Adipose tissue (tissue), 3 donors: Measurements from ENCODE around the gene ATP6V0C. TPM values are rescaled to one million over a fixed set of nuclear protein-coding genes. Genes with fewer than 3 reads are reported as not detected.
A peak's percentile ranks its signal among the peaks of the same experiment; 100 is the strongest.
"Not testable (repeated sequence)": the region's sequence is repeated elsewhere in the genome, so short reads cannot be mapped to it uniquely, and the experiment has no call there.

Experiments used
- H3K27ac ChIP-seq: one replicate; pipeline ENCODE4 v1.5.1; 2013; ENCODE audit warnings: low read depth, low read length
- WGBS, 3 donors: extraction: QIAGEN DNeasy Blood & Tissue Kit; methylation state at CpG; one replicate each; pipeline ENCODE4 v1.1.7; 2013; 5-methylcytosine and 5-hydroxymethylcytosine counted together
- polyA plus RNA-seq, 3 donors: library from polyadenylated mRNA; stranded (reverse); fragments of 200-250 nt; gene quantifications; one replicate each; pipeline ENCODE4 v1.2.3, GENCODE V29; 2013
- donor health status: healthy with polysubstance abuse.
- donor health status: Bipolar disorder and iron deficiency.
- donor health status: healthy.

ATP6V0C gene
- polyA plus RNA-seq, 3 donors: 74.2 to 236 (median 89.1) TPM

GRCh38 chr16:2473446-2473926, 40.3 kb upstream of the ATP6V0C start:
- H3K27ac ChIP-seq: no peak overlapping the region
- 4 to 8% (median 8%) methylated on average over 21 to 49 of the region's 49 CpGs for WGBS, 3 donors

DNA sequence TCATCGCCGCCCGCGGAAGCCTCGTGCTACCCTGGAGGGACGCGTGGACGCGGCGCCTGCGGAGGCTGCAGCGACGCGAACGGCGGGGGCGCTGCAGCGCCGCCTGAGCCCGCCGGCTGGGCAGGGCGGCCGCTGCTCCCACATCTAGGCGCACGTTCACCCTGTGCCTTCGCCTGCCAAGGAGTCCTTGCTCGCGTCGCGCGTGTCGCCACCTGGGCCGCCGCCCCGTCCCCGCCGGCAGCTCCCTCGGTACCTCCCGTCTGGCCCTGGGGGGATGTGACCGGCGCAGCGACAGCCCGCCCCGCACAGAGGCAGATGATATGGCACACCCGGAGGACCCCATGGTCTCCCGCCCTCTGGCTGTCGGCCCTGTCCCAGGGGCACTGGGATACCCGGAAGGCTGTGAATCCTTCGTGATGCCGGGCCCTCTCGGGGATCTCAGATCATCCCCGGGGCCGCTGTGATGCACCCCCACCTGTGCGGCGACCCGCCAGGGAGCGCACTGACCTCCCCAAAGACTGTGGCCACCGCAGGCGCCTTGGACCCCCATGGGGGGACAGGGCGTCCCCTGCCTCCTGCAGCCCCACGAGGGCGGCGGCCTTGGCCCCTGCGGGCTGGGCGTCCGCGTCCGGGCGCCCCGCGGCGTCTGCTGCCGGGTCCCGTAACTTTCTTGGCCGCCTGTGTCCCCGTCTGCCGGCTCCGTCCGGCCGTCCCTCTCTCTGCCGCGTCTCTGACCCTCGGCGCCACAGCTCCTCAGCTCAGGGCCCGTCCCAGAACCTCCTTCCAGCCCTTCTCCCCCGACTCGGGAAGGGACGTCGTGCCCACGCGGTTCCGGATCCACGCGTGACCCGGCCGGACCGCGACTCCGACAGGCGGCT, 39.5 kb upstream of the ATP6V0C start:
- 0 to 1% (median 0%) methylated on average over 74 to 100 of the region's 100 CpGs for WGBS, 3 donors
- peak overlapping the region; percentile 11 for H3K27ac ChIP-seq

DNA sequence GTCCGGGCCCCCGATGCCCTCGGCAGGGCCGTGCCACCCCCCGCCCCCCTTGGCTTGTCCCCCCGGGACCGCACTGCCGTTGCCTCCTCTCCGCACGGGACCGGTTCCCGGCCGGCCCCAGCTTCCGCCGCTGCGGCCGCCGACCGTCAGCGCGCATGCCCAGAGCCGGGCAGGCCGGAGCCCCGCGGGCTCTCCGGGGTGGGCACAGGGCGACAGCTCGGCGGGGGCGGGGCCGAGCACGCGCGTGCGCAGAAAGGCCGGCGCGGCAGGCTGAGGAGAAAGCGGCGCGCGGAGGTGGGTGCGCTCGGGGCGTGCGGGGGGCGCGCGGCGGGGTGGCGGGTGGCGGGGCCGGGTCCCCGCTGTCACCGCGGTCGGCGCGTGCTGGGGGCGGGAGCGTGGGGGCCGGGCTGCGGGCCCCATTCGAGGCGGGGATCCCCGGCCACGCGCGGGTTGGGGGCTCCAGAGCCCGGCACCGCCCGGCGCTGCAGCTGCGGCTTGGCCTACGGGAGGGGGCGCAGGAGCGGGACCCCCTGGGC, 38.8 kb upstream of the ATP6V0C start, which contains the start of gene TBC1D24:
Gene TBC1D24, plus strand, starts transcription at position 251 of the 536 bp plus-strand sequence. CDS start 21,022 bp downstream, outside the sequence.
- WGBS, 3 donors: 0 to 1% (median 1%) methylated on average over 23 to 75 of the region's 77 CpGs
- H3K27ac ChIP-seq: peak within 1 kb of the TSS; percentile 11

GRCh38 chr16:2475413-2476344, 38.1 kb upstream of the ATP6V0C start:
- no peak overlapping the region for H3K27ac ChIP-seq
- 5 to 14% (median 11%) methylated on average over 51 to 55 of the region's 55 CpGs for WGBS, 3 donors

DNA sequence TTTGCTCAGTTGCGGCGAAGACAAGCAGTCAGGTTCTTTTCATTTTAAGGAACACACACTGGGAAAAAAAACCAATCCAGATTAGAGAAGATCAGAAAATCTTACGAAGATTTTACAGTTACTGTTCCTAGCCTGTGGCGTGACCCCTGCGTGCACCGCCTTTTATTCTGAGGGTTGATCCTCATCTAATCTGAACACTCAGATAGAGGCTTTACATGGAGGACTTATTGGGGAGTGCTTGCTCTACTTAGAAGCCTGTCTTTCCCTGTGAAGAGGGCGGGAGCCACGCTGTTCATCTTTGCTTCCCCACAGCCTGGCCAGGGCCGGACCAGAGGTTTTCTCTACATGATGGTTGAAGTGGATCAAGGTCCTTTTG, 37.4 kb upstream of the ATP6V0C start:
- no peak overlapping the region for H3K27ac ChIP-seq
- WGBS, 3 donors: 50 to 94% (median 91%) methylated on average over 9 of the region's 9 CpGs

DNA sequence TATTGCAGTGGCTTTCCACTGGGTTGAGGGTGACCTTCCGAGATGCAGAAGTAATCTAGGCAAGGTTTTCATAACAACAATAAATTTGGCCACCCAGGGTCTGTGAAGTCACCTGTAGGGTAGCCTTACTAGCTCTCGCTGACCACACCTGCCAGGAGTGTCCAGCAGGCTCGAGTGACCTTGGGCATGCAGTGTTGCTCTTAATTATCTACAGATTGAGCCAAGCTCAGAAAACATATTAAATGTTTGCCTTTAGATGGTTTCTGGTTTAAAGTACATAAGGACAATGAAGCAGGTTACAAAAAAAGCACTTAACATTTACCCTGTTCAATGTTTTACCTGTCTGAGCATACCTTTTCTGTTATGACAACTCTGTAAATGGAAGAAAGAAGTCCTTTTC, 37.0 kb upstream of the ATP6V0C start:
- H3K27ac ChIP-seq: no peak overlapping the region
- 19 to 85% (median 83%) methylated on average over 3 of the region's 3 CpGs for WGBS, 3 donors

DNA sequence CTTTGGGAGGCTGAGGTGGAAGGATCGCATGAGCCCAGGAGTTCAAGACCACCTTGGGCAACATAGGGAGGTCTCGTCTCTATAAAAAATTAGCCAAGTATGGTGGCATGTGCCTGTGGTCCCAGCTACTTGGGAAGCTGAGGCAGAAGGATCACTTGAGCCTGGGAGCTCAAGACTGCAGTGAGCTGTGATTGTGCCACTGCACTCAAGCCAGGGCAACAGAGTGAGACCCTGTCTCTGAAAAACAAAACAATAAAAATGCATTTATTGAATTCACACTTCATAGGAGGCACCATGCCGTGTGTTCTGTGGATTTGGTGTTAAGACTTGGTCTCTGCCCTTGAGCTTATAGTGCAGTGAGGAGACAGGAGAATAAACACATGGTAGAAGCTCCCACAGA, 36.4 kb upstream of the ATP6V0C start:
- no peak overlapping the region for H3K27ac ChIP-seq
- 74 to 95% (median 95%) methylated on average over 3 of the region's 3 CpGs for WGBS, 3 donors

DNA sequence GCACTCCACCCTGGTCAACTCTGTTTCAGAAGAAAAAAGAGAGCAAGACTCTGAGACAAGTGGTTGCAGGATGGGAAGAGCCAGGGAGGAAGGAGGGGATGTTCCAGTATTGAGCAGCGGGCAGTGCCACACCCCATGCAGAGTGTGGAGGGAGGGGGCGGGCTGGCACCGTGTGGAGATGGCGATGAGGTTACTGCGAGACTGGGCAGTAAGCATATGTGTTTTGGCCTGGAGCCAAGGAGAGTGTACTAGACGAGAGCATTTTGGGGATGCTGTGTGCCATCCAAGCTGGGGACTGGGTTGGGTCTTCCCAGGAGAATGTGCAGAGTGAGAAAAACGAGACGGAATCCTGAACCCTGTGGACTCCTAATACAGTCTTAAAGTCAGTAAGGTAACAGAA, 35.5 kb upstream of the ATP6V0C start:
- 55 to 79% (median 75%) methylated on average over 8 of the region's 8 CpGs for WGBS, 3 donors
- H3K27ac ChIP-seq: no peak overlapping the region

- 91 to 95% (median 95%) methylated on average over 10 of the region's 10 CpGs for WGBS, 3 donors
Measured at GRCh38 chr16:2479996-2480395, 33.8 kb upstream of the ATP6V0C start.

DNA sequence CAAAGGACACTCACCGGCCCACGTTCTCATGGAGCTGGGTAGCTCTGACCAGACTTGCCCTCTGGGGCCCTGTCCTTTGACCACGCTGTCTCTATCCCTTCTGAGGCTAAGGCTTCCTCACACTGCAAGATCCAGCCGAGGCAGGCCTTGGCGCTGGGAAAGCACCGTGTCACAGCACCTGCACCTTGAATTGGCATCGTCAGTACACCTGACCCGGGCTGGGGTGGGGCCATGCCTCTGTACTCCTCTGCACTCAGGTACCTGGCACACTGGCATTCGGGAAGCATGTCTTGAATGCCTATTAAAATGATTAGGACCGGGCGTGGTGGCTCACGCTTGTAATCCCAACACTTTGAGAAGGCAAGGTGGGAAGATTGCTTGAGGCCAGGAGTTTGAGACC, 32.8 kb upstream of the ATP6V0C start:
- no peak overlapping the region for H3K27ac ChIP-seq
- WGBS, 3 donors: 45 to 87% (median 80%) methylated on average over 12 of the region's 12 CpGs

More at GRCh38 chr16:2479996-2480395, 33.8 kb upstream of the ATP6V0C start:
- H3K27ac ChIP-seq: not testable (repeated sequence)

- no peak overlapping the region for H3K27ac ChIP-seq
- 25 to 86% (median 76%) methylated on average over 7 of the region's 7 CpGs for WGBS, 3 donors
Measured at GRCh38 chr16:2481676-2482075, 32.1 kb upstream of the ATP6V0C start.

DNA sequence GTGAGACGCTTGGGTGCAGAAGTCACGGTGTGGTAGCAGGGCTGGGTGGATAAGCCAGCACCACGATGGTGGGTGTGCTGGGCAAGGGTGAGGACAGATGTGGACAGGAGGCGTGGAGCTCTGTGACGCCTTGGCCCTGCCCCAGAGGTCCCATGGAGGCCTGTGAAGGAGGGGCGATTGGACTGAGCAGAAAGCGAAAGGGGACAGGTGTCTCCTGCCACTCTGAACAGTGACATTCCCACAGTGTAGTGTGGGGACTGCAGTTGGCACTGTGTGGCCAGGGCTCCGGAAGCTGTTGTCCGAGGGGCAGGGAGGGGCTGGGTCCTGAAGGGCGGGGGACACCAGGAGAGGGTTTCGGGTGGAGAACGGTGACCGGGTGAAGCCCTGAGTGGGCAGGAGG, 31.5 kb upstream of the ATP6V0C start:
- no peak overlapping the region for H3K27ac ChIP-seq
- WGBS, 3 donors: 40 to 74% (median 72%) methylated on average over 13 of the region's 13 CpGs

- WGBS, 3 donors: 34 to 50% (median 48%) methylated on average over 30 to 32 of the region's 32 CpGs
- H3K27ac ChIP-seq: no peak overlapping the region
Measured at GRCh38 chr16:2482708-2483534, 30.8 kb upstream of the ATP6V0C start.

DNA sequence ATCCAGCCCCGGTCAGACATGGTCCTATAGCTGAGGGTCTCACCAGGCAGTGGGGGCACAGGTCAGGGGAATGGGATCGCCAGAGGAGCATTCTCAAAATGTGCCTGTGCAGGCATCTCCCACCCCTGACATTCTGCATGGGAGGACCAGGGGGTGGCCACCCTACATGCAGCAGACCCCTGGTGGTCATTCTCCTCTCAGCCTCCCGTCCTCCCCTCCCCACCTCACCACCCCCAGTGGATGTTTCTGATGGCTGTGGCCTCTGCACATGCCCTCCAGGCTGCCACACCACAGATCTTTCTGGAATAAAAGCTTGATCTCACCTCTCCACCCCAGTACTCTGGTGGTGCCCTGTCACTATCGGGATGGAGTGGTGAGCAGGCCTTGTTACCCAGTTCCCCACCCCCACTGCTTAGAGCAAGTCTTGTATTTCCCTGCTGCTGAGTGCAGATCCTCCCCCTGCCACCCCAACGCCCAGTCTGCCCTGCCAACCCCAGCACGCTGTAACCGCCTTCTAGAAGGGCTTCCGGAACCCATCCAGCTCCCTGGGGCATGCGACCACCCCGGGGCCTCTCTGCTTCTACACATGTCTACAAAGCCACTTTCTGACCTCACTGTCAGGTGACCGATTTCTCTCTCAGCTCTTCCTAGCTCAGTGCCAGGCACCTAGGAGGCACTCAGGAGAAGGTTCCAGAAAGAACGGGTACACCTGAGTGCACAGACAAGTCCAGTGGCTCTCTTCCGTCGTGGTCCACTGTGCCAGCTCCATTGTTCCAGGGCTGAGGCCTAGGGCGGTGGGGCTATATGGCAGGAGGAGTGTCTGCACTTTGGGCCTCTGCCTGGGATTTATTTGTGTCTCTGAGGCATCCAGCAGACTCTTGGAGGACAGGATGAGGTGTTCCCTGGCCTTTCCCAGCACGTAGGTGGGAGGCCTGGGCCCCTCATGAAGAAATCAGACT, 29.5 kb upstream of the ATP6V0C start:
- 83 to 90% (median 86%) methylated on average over 16 of the region's 16 CpGs for WGBS, 3 donors
- H3K27ac ChIP-seq: no peak overlapping the region

DNA sequence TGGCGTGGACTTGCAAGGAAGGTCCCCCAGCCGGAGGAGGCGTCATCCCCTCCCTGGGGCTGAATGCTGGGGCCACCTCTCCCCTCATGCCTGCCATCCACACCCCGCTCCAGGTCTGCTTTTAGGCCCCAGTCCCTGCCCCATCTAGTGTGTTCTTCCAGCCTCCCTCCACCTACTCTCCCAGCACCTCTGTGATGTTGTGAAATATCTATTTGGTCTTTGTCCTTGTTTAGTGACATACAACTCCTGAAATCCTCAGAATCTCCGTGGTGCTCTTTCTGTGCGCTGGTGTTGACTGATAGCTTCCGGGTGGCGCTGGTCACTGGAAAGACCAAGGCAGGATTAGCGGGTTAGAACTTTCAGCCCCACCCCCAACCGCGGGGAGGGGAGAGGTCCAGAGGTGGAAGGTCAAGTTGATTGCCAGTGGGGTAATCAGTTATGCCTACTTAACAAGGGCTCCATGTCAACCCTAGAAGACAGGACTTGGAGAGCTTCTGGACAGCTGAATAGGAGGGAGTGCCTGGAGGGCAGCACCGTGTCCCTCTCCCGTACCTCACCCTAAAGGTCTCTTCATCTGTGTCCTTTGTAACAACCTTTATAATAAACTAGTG, 28.7 kb upstream of the ATP6V0C start:
- 72 to 87% (median 85%) methylated on average over 12 to 13 of the region's 13 CpGs for WGBS, 3 donors

DNA sequence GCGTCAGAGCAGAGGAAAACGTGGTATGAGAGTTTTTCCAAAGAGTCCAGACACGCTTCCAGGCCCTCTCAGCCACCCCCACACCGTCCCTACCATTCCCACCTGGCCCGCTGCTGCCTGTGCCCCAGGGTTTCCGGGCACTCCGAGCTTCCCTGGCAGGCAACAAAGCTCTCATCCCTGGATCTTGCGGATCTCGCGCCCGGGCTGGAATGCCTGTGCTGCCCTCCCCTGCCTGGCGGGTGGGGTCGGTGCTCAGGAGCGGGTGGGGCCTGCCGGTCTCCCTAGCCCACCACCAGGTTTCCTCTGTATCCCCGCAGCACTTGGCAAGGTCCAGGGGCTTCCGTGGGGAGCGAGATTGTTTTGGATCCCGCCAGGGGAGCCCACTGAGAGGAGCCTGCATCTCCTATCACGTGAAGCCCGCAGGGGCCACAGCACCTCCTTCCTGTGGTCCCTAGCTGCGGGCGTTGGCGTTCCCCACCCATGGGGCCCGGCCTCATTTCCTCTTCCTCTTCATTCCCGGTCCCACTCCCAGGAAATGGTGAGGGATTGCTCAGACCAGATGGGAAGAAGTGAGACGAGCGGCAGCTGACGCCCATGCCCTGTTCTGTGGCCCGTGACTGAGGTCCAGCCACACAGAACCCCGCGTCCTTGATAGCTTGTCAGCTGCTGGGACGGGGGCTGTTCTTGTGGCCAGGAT, 27.8 kb upstream of the ATP6V0C start:
- H3K27ac ChIP-seq: no peak overlapping the region
- 60 to 74% (median 66%) methylated on average over 32 to 33 of the region's 33 CpGs for WGBS, 3 donors

More for the DNA sequence above, 28.7 kb upstream of the ATP6V0C start:
- no peak overlapping the region for H3K27ac ChIP-seq
